Activated B cell treated with CpG ODN at 0.5 μM for 24 hours (primary cell): ENCODE data around the gene SPDYC. TPM values are rescaled to one million over a fixed set of nuclear protein-coding genes. Genes with fewer than 3 reads are reported as not detected.

ENCODE experiments used
- ATAC-seq: fragments of 200-7000 bp; cut with Tn5 transposase; one replicate; pipeline ENCODE4 v1.10.0; 2021; ENCODE audit warnings: low read depth, mild to moderate bottlenecking, moderate library complexity
- CTCF ChIA-PET: fragments of 350-600 bp; sonication (Branson Sonifier 250); formaldehyde crosslinking; loops from one replicate; lab custom pipeline; 2021; ENCODE audit warnings: antibody characterized with exemption; lab: Charles Lee
- POLR2A ChIA-PET: fragments of 350-600 bp; sonication (Branson Sonifier 250); formaldehyde crosslinking; loops from one replicate; lab custom pipeline; 2021; ENCODE audit warnings: antibody characterized with exemption; lab: Charles Lee
- DNase-seq: peaks from one replicate; pipeline ENCODE4 v3.0.0; 2022
- H3K27ac Mint-ChIP-seq: one replicate; pipeline ENCODE4 v1.8.0; 2020; ENCODE audit warnings: mixed read lengths
- H3K27me3 Mint-ChIP-seq: one replicate; pipeline ENCODE4 v1.8.0; 2021; ENCODE audit warnings: mixed read lengths
- H3K36me3 Mint-ChIP-seq: one replicate; pipeline ENCODE4 v1.8.0; 2021; ENCODE audit warnings: low read depth, mixed read lengths
- H3K4me1 Mint-ChIP-seq: one replicate; pipeline ENCODE4 v1.8.0; 2021; ENCODE audit warnings: mixed read lengths
- H3K4me3 Mint-ChIP-seq: one replicate; pipeline ENCODE4 v1.8.0; 2020; ENCODE audit warnings: mild to moderate bottlenecking, mixed read lengths
- H3K9me3 Mint-ChIP-seq: one replicate; pipeline ENCODE4 v1.8.0; 2020; ENCODE audit warnings: mixed read lengths
- intact Hi-C: fragments of 100-400 bp; cut with micrococcal nuclease; formaldehyde crosslinking; loops from one replicate; pipeline ENCODE4 v1.15.1; 2024
- total RNA-seq: library from RNA; stranded (reverse); gene quantifications from 2 replicates; pipeline ENCODE4 v1.2.3, GENCODE V29; 2022
- TF ChIP-seq, protein P1 (sequence below): fragments of 200-600 bp; IDR thresholded peaks from one replicate; pipeline ENCODE4 v1.8.0; 2022; ENCODE audit warnings: antibody characterized with exemption, mild to moderate bottlenecking

The SPDYC gene
- total RNA-seq, 1 donor from 2014 or later = not detected

DNA sequence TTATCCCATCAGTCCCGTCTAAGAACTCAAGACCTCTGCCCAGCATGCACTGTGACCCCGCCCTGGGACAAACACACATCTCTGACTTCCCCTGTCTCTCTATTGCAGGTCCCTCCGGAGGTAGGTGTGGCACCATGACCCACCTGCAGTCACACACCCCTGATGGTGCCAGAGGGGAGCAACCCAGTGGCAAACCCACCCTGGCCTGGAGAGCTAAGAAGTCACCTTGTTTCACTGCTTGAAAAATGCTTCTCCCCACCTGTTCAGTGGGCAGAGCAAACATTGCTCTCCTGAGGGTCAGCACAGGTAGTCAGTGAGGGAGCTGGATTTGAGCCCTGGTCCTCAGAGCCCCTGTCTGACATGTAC, 35.6 kb downstream of the SPDYC start:
- peaks cover 3% of the 10 kb centered on the region for H3K4me1 Mint-ChIP-seq
- no peak overlapping the region for H3K27ac Mint-ChIP-seq
- DNase-seq = no peak
- no peaks in the 10 kb centered on the region for H3K27me3 Mint-ChIP-seq
- POLR2A ChIA-PET = interaction anchor here (0.6 to 2.5 kb wide), 3 partner anchors 24 to 303 kb away, joined by 3 to 12 read pairs (median 8); partner anchors contain the start of gene CAPN1
- H3K9me3 Mint-ChIP-seq = no peaks in the 10 kb centered on the region
- intact Hi-C loops = no loop called here
- H3K36me3 Mint-ChIP-seq = peaks cover 71% of the 10 kb centered on the region
- H3K4me3 Mint-ChIP-seq = no peak overlapping the region
- ATAC-seq = no peak
- CTCF ChIA-PET = interaction anchor here (1.5 to 1.6 kb wide), 3 partner anchors 20 to 124 kb away, joined by 6 to 8 read pairs (median 7); partner anchors contain the start of gene CDC42EP2
- TF ChIP-seq, protein P1, sequence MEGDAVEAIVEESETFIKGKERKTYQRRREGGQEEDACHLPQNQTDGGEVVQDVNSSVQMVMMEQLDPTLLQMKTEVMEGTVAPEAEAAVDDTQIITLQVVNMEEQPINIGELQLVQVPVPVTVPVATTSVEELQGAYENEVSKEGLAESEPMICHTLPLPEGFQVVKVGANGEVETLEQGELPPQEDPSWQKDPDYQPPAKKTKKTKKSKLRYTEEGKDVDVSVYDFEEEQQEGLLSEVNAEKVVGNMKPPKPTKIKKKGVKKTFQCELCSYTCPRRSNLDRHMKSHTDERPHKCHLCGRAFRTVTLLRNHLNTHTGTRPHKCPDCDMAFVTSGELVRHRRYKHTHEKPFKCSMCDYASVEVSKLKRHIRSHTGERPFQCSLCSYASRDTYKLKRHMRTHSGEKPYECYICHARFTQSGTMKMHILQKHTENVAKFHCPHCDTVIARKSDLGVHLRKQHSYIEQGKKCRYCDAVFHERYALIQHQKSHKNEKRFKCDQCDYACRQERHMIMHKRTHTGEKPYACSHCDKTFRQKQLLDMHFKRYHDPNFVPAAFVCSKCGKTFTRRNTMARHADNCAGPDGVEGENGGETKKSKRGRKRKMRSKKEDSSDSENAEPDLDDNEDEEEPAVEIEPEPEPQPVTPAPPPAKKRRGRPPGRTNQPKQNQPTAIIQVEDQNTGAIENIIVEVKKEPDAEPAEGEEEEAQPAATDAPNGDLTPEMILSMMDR = no peak

DNA sequence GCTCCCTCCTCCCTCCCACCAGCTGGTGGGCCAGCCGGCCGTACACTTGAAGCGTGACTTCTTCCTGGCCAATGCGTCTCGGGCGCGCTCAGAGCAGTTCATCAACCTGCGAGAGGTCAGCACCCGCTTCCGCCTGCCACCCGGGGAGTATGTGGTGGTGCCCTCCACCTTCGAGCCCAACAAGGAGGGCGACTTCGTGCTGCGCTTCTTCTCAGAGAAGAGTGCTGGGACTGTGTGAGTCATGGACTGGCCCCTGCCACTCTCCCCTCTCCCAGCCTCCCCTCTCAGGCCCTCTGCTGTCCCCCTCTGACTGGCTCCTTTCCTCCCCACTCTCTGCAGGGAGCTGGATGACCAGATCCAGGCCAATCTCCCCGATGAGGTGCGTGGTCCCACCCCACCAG, 36.4 kb downstream of the SPDYC start:
- TF ChIP-seq, protein P1 = no peak
- H3K27ac Mint-ChIP-seq = no peak overlapping the region
- H3K27me3 Mint-ChIP-seq = no peaks in the 10 kb centered on the region
- ATAC-seq = no peak
- H3K9me3 Mint-ChIP-seq = no peaks in the 10 kb centered on the region
- peaks cover 75% of the 10 kb centered on the region for H3K36me3 Mint-ChIP-seq
- no peaks in the 10 kb centered on the region for H3K4me1 Mint-ChIP-seq
- ChIA-PET POLR2A (no interaction called here), CTCF (interaction anchor here (1.5 to 1.6 kb wide), 2 partner anchors 109 to 123 kb away, joined by 6 to 8 read pairs; partner anchors contain the start of gene CDC42EP2)
- intact Hi-C loops = no loop called here
- DNase-seq = no peak
- H3K4me3 Mint-ChIP-seq = no peak overlapping the region

DNA sequence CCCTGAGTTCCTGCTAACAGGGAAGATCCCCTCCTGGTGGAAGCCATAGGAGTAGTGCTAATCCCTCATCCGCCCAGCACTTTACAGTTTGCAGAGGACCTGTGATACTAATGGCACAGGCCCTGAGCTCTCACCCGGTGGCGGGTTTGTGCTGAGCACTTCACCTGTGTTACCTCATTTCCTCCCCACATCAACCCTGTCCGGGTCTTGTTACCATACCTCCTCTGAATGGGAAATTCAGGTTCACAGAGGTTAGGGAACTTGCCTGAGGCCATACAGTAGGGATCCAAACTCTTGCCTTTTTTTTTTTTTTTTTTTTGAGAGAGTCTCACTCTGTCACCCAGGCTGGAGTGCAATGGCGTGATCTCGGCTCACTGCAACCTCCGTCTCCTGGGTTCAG, 36.9 kb downstream of the SPDYC start:
- intact Hi-C loops = no loop called here
- Mint-ChIP-seq H3K4me1 (no peaks in the 10 kb centered on the region), H3K36me3 (peaks cover 76% of the 10 kb centered on the region), H3K9me3 (no peaks in the 10 kb centered on the region), H3K27ac (no peak overlapping the region), H3K4me3 (no peak overlapping the region), H3K27me3 (no peaks in the 10 kb centered on the region)
- DNase-seq (no peak), ATAC-seq (no peak)
- CTCF ChIA-PET = no interaction called here
- POLR2A ChIA-PET = interaction anchor here (0.7 kb wide), 1 partner anchor 73 kb away, joined by 4 read pairs; the partner anchor contains the start of gene SYVN1
- TF ChIP-seq, protein P1 = no peak

DNA sequence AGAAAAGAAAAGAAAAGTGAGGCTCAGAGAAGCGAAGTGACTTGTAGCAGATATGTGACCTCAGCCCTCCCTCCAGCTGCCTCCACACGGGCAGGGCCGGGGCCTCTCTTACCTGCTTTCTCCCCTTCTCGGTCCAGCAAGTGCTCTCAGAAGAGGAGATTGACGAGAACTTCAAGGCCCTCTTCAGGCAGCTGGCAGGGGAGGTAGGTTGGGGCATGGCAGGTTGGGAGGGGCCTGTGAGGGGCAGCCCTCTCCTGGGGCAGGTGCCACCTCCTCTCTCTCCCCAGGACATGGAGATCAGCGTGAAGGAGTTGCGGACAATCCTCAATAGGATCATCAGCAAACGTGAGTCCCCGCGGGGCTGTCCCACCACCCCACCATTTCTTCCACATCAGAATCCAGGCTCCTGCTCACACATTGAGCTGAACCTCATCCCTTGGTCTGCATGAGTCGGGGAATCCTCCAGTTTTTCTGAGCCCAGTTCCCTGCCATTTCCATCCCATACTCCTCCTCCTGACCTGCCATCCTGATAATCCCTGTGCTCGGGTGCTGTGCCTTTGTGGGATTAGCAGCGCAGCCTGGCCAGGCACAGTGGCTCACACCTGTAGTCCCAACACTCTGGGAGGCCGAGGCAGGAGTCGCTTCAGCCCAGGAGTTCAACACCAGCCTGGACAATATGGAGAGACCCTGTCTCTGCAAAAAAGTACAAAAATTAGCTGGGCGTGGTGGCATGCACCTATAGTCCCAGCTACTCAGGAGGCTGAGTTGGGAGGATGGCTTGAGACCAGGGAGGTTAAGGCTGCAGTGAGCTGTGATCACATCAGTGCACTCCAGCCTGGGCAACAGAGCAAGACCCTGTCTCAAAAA, 38.1 kb downstream of the SPDYC start:
- peaks cover 77% of the 10 kb centered on the region for H3K36me3 Mint-ChIP-seq
- H3K27me3 Mint-ChIP-seq = no peaks in the 10 kb centered on the region
- DNase-seq (no peak), ATAC-seq (no peak)
- no peak overlapping the region for H3K4me3 Mint-ChIP-seq
- H3K4me1 Mint-ChIP-seq = no peaks in the 10 kb centered on the region
- no peak overlapping the region for H3K27ac Mint-ChIP-seq
- CTCF ChIA-PET = no interaction called here
- POLR2A ChIA-PET = interaction anchor here (0.6 to 0.7 kb wide), 3 partner anchors 10 to 395 kb away, joined by 3 to 5 read pairs (median 4); no protein-coding TSS in a partner anchor
- TF ChIP-seq, protein P1 = no peak
- intact Hi-C loops = no loop called here
- H3K9me3 Mint-ChIP-seq = no peaks in the 10 kb centered on the region
